Effector CD8-positive, alpha-beta T cell (primary cell): ENCODE data around the gene YPEL2.
A peak's percentile ranks its signal among the peaks of the same experiment; 100 is the strongest.

Experiments
- DNase-seq: peaks from one replicate; lab custom pipeline; 2025; lab: John Stamatoyannopoulos, UW

Gene YPEL2

GRCh38 chr17:59433586-59433985 lies 102.1 kb downstream of the YPEL2 start:
- no peak for DNase-seq

GRCh38 chr17:59434429-59434828 lies 103.0 kb downstream of the YPEL2 start:
- no peak for DNase-seq

DNA sequence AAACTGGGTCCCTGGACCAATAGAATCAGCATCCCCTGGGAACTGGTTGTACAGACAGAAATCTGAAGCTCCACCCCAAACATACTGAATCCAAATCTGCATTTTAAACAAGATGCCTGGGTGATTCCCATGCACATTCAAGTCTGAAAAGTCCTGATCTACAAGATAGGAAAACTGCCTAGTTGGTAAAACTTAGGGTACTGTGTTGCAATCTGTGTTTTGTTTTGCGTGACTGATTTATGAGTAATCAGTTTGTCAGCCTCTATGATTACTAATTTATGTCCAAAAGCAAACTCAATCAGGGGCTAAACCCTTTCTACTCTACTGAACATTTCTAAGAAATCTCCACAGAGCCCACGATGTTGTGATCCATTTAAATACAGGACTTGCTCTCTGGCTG lies 103.8 kb downstream of the YPEL2 start:
- DNase-seq, result no peak

- no peak for DNase-seq
Measured at GRCh38 chr17:59436900-59437299, 105.4 kb downstream of the YPEL2 start.

DNA sequence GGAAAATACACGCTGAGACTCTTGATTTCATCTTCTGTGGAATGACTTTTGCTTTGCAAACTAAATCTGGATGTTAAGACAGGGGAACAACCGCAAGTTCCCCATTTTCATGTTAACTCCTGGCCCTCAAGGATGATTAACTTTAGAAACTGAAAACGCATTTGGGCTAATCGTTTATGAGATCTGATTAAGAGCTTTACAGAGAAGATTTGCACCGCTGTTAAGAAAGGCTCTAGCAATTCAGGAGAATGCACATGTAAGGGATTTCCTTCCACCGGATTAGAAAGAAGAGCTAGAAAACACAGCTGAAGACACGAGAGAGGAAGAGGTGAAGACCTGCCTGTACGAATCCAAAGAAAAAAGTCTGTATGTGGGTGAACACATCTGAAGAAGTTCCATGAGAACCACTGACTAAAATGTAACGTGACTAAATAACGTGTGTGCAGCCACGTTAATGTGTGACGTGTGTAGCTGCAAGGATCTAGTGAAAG lies 106.4 kb downstream of the YPEL2 start:
- no peak for DNase-seq

DNA sequence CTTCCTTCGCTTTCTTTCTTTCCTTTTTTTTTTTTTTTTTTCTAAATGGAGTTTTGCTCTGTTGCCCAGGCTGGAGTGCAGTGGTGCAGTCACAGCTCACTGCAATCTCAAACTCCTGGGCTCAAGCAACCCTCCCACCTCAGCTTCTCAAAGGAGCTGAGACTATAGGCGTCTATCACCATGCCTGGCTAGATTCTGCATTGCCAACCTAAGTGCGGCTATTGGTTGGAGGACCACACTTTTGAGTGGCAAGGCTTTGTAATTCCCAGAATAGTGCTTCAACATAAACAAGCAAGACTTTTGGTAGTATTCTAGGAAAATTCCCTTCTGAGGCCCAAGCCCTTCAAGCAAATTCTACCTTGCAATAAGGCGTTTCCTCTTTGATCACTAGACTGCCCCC lies 107.8 kb downstream of the YPEL2 start:
- no peak for DNase-seq

DNA sequence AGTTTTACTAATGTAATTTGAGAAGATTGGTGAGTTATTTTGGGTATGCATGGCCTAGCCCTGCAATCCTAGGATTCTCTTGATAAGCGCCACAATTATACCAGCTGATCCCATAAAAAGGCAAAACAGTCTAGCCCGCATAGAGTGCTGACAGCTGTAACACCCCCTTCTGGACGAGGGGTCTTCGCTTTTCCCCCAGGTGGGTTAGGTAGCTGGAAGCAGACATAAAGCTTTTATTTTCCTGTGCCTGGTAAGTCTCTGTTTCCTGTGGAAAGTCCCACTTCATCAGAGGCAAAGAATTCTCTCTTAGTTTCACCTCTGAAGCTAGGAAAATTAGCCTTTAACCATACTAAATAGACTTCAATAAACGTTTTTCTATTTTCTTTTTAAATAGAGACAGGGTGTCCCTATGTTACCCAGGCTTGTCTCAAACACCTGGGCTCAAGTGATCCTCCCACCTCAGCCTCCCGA lies 108.3 kb downstream of the YPEL2 start:
- DNase-seq, result no peak

DNA sequence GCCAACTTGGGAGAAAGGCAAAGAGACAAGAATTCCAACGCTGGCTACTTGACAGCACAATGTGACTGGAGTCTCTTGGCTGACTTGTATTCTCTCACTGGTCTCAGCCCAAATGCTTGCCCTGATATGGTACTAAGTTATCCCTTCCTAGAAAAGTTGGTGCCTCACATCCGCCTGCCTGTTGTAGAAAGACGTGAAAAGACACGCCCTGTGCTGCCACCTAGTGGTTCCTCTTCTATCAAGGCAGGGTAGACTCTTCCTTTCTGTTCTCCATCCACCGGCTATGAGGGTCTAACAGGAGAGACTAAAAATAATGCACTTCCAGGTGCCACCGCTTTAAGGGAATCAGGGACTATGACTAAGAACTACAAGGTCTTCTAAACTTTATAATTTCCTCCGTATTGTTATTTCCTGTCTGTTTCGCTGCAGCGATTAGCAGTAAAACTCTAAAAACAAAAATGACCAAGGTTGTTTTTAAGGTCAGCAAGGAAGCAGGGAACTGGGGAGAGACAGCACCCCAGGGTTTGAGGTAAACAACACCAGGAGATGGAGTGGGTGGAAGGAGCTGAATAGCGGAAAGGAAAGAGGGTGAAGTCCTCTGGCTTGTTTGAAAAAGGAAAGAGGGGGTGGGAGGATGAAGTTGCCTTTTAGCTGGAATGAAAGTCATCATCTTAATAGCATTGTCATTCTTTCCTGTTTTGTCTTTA lies 109.5 kb downstream of the YPEL2 start:
- peak; percentile 77 for DNase-seq

DNA sequence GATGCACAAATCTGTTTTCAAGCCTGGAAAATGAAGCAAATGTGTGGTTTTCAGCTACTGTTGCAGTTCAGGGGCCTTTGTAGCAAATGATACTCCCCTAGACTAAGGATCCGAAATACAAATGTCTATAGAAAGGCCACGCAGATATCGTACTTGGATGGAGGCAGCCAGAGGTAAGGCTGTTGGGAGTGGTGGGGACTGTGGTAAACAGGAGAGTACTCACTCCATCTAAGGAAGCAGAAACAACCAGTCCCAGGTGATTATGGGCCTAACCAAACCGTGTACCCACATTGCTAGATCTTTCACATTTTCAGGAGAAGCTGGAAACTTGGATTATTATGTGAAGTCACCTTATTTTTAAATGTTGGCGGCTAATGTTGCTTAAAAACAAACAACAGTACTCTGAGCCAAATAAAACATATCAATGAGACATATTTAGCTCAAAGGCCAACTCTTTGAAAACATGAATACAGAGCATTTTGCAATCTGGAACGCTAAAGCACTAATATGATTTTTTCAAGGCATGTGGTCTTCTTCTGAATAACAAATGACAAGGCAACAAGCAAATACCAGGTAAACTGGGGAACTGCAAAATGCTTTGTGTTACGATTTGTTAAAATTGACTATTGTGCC lies 110.1 kb downstream of the YPEL2 start:
- DNase-seq, result no peak

DNA sequence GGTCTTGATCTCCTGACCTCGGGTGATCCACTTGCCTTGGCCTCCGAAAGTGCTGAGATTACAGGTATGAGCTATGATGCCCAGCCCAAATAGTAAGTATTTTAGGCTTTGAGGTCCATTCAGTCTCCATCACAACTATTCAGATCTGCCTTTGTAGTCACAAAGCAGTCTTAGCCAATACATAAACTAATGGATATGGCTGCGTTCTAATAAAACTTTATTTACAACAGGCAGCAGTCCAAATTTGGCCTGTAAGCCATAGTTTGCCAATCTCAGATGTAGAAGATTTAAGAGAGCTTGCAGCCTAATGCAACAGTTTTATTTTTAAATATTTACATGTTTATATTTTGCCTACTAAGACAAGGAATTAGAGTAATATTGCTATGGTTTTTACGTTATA lies 111.7 kb downstream of the YPEL2 start:
- no peak for DNase-seq
